GM12878 (cell line): ENCODE measurements around the gene RFPL1.

Experiments
- ASH2L ChIP-seq: fragments of 300-600, 200-600 bp; sonication (generic); IDR thresholded peaks from 2 replicates; pipeline ENCODE4 v1.6.1; 2017; ENCODE audit warnings: low read depth, mild to moderate bottlenecking, borderline replicate concordance
- CEBPB ChIP-seq, 2 experiments: fragments of 150-350 bp in 1 of 2; IDR thresholded peaks; 2 replicates each; pipeline ENCODE4 v1.6.1; 2012 to 2014; ENCODE audit warnings: low read depth in 2 of 2, low read length in 2 of 2, borderline replicate concordance in 1 of 2, inconsistent platforms in 1 of 2
- CTCF ChIP-seq, 3 experiments: IDR thresholded peaks in 2 of 3; conservative IDR thresholded peaks in 1 of 3; 2 replicates each; pipeline ENCODE4 v1.5.1; 2011; ENCODE audit warnings: low read depth in 3 of 3, low read length in 3 of 3, mild to moderate bottlenecking in 3 of 3, control low read depth in 2 of 3, moderate library complexity in 2 of 3, inconsistent platforms in 1 of 3, mixed read lengths in 1 of 3; ENCODE audit not compliant: control insufficient read depth in 2 of 3, insufficient read depth in 1 of 3; ENCODE audit errors: extremely low read depth in 1 of 3
- EP300 ChIP-seq, 2 experiments: fragments of 150-350 bp in 1 of 2; IDR thresholded peaks; 2 replicates each; pipeline ENCODE4 v1.6.1; 2011 to 2012; ENCODE audit warnings: low read depth in 2 of 2, low read length in 2 of 2, borderline replicate concordance in 1 of 2, improper control_type of control experiment in 1 of 2, inconsistent platforms in 1 of 2; ENCODE audit not compliant: control insufficient read depth in 1 of 2
- POLR2AphosphoS5 ChIP-seq: IDR thresholded peaks from 2 replicates; pipeline ENCODE4 v1.6.1; 2011; ENCODE audit warnings: mild to moderate bottlenecking, low read length, inconsistent platforms
- RBBP5 ChIP-seq: fragments of 200-600 bp; sonication (generic); conservative IDR thresholded peaks from 2 replicates; pipeline ENCODE4 v1.6.1; 2016

GRCh38 chr22:29393019-29393608 lies 45.3 kb upstream of the RFPL1 start:
- TF ChIP-seq POLR2AphosphoS5 (no peak), CTCF (IDR thresholded peaks at IDR 0.05 in 2 of 3, conservative IDR thresholded peaks at IDR 0.05 in 1 of 3; ENCODE audit: control insufficient read depth in 2 of 3, extremely low read depth in 1 of 3, insufficient read depth in 1 of 3, low read depth in 3 of 3, low read length in 3 of 3) (no peak), EP300 (IDR thresholded peaks at IDR 0.05; ENCODE audit: borderline replicate concordance in 1 of 2, control insufficient read depth in 1 of 2, low read depth in 2 of 2, low read length in 2 of 2) (no peak), CEBPB (IDR thresholded peaks at IDR 0.05; ENCODE audit: borderline replicate concordance in 1 of 2, low read depth in 2 of 2, low read length in 2 of 2) (no peak), ASH2L (no peak), RBBP5 (no peak)
